Uterus (tissue), 4 donors: ENCODE results near the gene NCR2. TPM values are rescaled to one million over a fixed set of nuclear protein-coding genes. Genes with fewer than 3 reads are reported as not detected.

Experiments
- DNase-seq, 2 donors: peaks; one replicate each; pipeline ENCODE4 v3.0.0-alpha.2; 2019 to 2020
- H3K27ac ChIP-seq, 2 donors: fragments of 200-600 bp; sonication (generic); 1 replicate in 1 of 2; 2 replicates in 1 of 2; pipeline ENCODE4 v1.5.1; 2016 to 2018
- H3K27me3 ChIP-seq, 2 donors: fragments of 200-600 bp; sonication (generic); one replicate each; pipeline ENCODE4 v1.5.1; 2018 to 2019; ENCODE audit warnings: control low read depth in 1 of 2
- H3K36me3 ChIP-seq, 2 donors: fragments of 200-600 bp; sonication (generic); one replicate each; pipeline ENCODE4 v1.5.1; 2019; ENCODE audit warnings: control low read depth in 1 of 2
- H3K4me1 ChIP-seq, 2 donors: fragments of 200-600 bp; sonication (generic); one replicate each; pipeline ENCODE4 v1.5.1; 2018 to 2019; ENCODE audit warnings: control low read depth in 1 of 2
- H3K4me3 ChIP-seq, 2 donors: fragments of 200-600 bp; sonication (generic); 1 replicate in 1 of 2; 2 replicates in 1 of 2; pipeline ENCODE4 v1.5.1; 2018 to 2019; ENCODE audit warnings: mild to moderate bottlenecking in 1 of 2
- H3K9me3 ChIP-seq, 2 donors: fragments of 200-600 bp; sonication (generic); one replicate each; pipeline ENCODE4 v1.5.1; 2019; ENCODE audit warnings: control low read depth in 1 of 2
- CTCF ChIP-seq, 4 experiments: fragments of 200-600 bp in 2 of 4; fragments of 450-650 bp in 2 of 4; sonication (generic) in 2 of 4; IDR thresholded peaks; one replicate each; pipeline ENCODE4 v1.5.1; 2016 to 2019; ENCODE audit warnings: antibody characterized with exemption in 4 of 4, mild to moderate bottlenecking in 2 of 4, moderate library complexity in 1 of 4
- POLR2A ChIP-seq, 2 donors: fragments of 450-650 bp; IDR thresholded peaks; one replicate each; pipeline ENCODE4 v1.6.1; 2016; ENCODE audit warnings: antibody characterized with exemption in 2 of 2, mild to moderate bottlenecking in 1 of 2, moderate library complexity in 1 of 2
- intact Hi-C: fragments of 100-400 bp; cut with DNase I; formaldehyde crosslinking; loops from one replicate; pipeline ENCODE4 v1.15.1; 2023; ENCODE audit warnings: low total_unique reads
- total RNA-seq, 4 donors: library from RNA; depleted of rRNA in 3 of 4; stranded (reverse); fragments of >200 nt in 3 of 4; gene quantifications; one replicate each; pipeline versions ENCODE4 v1.1.0 to v1.2.4, GENCODE V29; 2014 to 2023
- donor health status: DM: yes; HTN: yes; CAD: no.

NCR2 gene
- total RNA-seq, 4 donors from 2014 or later = not detected

GRCh38 chr6:41331401-41332150 lies 3.8 kb upstream of the NCR2 start:
- intact Hi-C loops = no loop called here
- Histone ChIP-seq H3K4me1 (no peaks in the 10 kb centered on the region), H3K27me3 (no peaks in the 10 kb centered on the region), H3K36me3 (no peaks in the 10 kb centered on the region), H3K4me3 (no peak overlapping the region), H3K27ac (no peak overlapping the region), H3K9me3 (no peaks in the 10 kb centered on the region)
- no peak for DNase-seq
- TF ChIP-seq CTCF (IDR thresholded peaks at IDR 0.05) (no peak), POLR2A (IDR thresholded peaks at IDR 0.05) (no peak)

- intact Hi-C loops = no loop called here
- Histone ChIP-seq H3K4me1 (no peaks in the 10 kb centered on the region), H3K27me3 (no peaks in the 10 kb centered on the region), H3K9me3 (no peaks in the 10 kb centered on the region), H3K27ac (no peak overlapping the region), H3K4me3 (no peak overlapping the region), H3K36me3 (no peaks in the 10 kb centered on the region)
- no peak for TF ChIP-seq POLR2A (IDR thresholded peaks at IDR 0.05)
- TF ChIP-seq CTCF (IDR thresholded peaks at IDR 0.05) = no peak
- DNase-seq = no peak
These were observed 3.2 kb upstream of the NCR2 start for GRCh38 chr6:41332241-41332640.

DNA sequence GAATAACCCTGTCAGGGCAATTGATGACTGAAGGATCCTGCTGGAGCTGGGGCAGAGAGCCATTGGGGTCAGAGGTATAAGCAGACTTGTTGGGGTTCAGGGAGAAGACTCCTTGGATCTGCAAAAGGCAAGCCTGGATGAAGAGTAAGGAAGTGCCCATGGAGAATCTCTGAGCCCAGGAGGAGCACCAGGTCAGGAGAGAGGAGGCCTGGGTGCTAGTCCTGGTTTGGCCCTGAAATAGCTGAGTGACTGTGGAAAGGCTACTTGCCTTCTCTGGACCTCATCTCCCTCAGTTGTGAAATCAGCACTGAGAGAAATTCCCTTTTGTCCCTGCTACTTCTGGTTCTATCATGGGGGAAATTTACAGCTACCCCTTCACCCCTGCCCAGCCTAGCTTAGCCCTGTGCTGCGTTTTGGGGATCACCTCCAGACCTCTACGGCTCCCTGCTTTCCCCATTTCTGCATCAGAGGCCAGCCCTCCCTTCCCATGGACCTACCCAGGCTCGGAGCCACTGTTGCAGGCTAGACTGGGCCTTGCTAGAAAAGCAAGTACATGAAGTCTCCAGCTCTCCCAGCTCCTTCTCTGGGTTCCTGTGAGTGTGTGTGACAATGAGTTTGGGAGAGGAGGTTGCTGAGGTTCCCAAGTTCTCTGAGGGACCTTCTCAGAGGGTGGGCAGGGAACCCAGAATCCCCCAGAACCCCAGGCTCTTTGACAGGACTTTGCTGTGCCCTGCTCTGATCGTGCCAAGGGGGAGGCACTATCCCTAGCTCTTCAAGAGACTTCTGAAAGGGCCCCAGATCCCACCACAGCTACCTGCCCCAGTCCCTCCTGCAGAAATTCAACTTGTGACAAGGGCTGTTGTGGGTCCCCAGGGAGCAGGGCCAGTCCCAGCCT lies 2.3 kb upstream of the NCR2 start:
- DNase-seq = no peak
- Histone ChIP-seq H3K4me1 (no peaks in the 10 kb centered on the region), H3K36me3 (no peaks in the 10 kb centered on the region), H3K27ac (no peak overlapping the region), H3K27me3 (no peaks in the 10 kb centered on the region), H3K4me3 (no peak overlapping the region), H3K9me3 (no peaks in the 10 kb centered on the region)
- no peak for TF ChIP-seq POLR2A (IDR thresholded peaks at IDR 0.05)
- no peak for TF ChIP-seq CTCF (IDR thresholded peaks at IDR 0.05)
- intact Hi-C loops = no loop called here

DNA sequence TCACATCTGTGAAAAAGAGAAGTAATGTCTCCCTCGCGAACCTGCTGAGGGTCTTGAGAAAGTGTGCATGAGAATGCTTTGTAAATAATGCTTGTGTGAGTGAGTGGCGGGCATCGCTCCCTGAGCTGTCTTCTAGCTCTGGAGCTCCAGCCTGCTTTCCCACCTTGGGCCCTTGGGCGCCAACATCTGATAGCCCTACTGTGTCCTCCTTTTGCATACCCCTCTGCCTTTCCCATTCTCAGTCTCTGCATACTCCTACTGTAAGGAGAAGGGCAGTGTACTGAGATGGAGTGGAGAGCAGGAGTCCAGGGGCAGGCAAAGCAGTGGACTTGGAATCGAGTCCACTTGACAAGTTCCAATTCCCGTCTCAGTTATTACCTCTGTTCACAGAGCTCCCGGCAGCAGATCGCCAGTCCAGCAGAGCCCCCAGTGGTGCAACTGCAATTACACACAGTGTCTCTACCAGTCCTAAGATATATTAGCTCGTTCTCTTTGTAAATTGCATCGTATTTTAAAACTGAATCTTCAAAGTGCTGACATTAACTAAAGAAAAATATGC lies 847 bp upstream of the NCR2 start:
- Histone ChIP-seq H3K4me1 (no peaks in the 10 kb centered on the region), H3K27me3 (no peaks in the 10 kb centered on the region), H3K9me3 (no peaks in the 10 kb centered on the region), H3K27ac (no peak overlapping the region), H3K4me3 (no peak overlapping the region), H3K36me3 (no peaks in the 10 kb centered on the region)
- intact Hi-C loops = no loop called here
- no peak for DNase-seq
- TF ChIP-seq CTCF (IDR thresholded peaks at IDR 0.05) (no peak), POLR2A (IDR thresholded peaks at IDR 0.05) (no peak)

- intact Hi-C loops = no loop called here
These were observed 535 bp downstream of the NCR2 start for GRCh38 chr6:41335943-41336342.

More at GRCh38 chr6:41335943-41336342, 535 bp downstream of the NCR2 start:
- H3K4me3 ChIP-seq = no peak overlapping the region
- H3K27ac ChIP-seq = no peak overlapping the region
- H3K4me1 ChIP-seq = no peaks in the 10 kb centered on the region
- H3K9me3 ChIP-seq = no peaks in the 10 kb centered on the region
- TF ChIP-seq CTCF (IDR thresholded peaks at IDR 0.05) (no peak), POLR2A (IDR thresholded peaks at IDR 0.05) (no peak)
- H3K36me3 ChIP-seq = no peaks in the 10 kb centered on the region
- no peak for DNase-seq
- no peaks in the 10 kb centered on the region for H3K27me3 ChIP-seq
